GM10248 (cell line): Measurements from ENCODE around the gene HDGFL3.

Experiments used
- CTCF ChIA-PET: fragments of 300-600 bp; sonication (Branson Sonifier 250); formaldehyde crosslinking; extraction: SDS; loops from one replicate; lab custom pipeline; 2021; ENCODE audit warnings: antibody characterized with exemption; lab: Yijun Ruan, JAX
- POLR2A ChIA-PET: fragments of 350-650 bp; sonication (Branson Sonifier 250); formaldehyde crosslinking; extraction: SDS; loops from one replicate; lab custom pipeline; 2020; ENCODE audit warnings: antibody characterized with exemption; lab: Yijun Ruan, JAX
- DNase-seq: peaks from one replicate; pipeline ENCODE4 v3.0.0; 2012; ENCODE audit errors: extremely low spot score
- TF ChIP-seq, protein P1 (sequence below): IDR thresholded peaks from 2 replicates; pipeline ENCODE4 v1.5.1; 2012; ENCODE audit warnings: mild to moderate bottlenecking, low read depth; ENCODE audit errors: extremely low read depth, missing control alignments, control extremely low read depth

HDGFL3 gene

DNA sequence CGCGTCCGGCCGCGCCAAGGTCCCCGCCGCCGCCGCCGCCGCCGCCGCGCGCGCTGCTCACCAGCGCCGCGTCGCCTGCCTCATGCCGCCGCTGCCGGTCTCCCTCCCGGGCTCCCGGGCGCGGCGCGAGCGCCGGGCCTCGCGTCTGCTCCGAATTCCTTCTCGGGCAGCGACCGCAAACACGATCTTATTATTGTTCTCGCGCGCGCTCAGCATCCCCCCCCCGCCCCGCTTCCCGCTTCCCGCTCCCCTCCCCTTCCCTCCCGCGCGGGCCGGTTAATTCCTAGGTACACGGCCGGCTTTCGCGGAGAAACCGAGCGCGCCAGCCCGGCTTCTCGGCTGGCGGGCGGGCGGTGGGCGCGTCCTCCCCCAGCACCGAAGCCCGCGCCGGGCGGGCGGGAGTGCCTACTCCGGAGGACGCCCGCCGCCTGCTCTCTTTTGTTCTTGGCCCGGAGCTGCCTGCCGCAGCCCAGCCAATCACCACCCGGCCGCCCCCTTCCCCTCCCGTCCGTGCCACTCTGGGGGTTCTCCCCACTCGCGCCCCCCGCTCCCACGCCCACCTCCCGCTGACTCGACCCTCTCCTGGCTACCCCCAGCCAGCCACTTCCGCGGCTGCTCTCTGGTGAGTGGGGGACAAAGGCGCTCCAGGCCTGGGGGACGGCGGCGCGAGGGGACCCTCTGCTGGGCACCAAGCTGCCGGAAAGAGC is at the start of gene HDGFL3:
TSS of gene HDGFL3 (minus strand) at position 164 of the 707 bp plus-strand sequence. CDS start 409 bp downstream, outside the sequence.
- TF ChIP-seq, protein P1, sequence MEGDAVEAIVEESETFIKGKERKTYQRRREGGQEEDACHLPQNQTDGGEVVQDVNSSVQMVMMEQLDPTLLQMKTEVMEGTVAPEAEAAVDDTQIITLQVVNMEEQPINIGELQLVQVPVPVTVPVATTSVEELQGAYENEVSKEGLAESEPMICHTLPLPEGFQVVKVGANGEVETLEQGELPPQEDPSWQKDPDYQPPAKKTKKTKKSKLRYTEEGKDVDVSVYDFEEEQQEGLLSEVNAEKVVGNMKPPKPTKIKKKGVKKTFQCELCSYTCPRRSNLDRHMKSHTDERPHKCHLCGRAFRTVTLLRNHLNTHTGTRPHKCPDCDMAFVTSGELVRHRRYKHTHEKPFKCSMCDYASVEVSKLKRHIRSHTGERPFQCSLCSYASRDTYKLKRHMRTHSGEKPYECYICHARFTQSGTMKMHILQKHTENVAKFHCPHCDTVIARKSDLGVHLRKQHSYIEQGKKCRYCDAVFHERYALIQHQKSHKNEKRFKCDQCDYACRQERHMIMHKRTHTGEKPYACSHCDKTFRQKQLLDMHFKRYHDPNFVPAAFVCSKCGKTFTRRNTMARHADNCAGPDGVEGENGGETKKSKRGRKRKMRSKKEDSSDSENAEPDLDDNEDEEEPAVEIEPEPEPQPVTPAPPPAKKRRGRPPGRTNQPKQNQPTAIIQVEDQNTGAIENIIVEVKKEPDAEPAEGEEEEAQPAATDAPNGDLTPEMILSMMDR, result peak; percentile 22
- DNase-seq, result peak; percentile 32
- ChIA-PET POLR2A (no interaction called here), CTCF (interaction anchor here (1.2 to 2.5 kb wide), 2 partner anchors 18 to 197 kb away, joined by 3 to 9 read pairs; partner anchors contain the start of gene C15orf40)

DNA sequence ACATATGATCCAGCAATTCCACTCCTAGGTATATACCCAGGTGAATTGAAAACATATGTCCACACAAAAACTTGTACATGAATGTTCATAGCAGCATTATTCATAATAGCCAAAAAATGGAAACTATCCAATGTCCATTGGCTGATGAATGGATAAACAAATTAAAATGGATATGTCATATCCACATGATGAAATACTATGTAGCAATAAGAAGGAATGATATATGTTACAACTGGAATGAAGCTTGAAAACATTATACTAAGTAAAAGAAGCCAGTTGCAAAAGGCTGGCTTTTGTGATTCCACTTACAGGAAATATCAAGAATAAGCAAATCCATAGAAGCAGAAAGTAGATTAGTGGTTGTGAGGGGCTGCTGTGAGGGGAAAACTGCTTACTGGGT is 43.2 kb upstream of the HDGFL3 start:
- ChIA-PET POLR2A (no interaction called here), CTCF (interaction anchor here (0.7 to 4.8 kb wide), 2 partner anchors 309 to 315 kb away, joined by 5 to 55 read pairs; no protein-coding TSS in a partner anchor)
- DNase-seq, result no peak
- TF ChIP-seq, protein P1, result no peak

DNA sequence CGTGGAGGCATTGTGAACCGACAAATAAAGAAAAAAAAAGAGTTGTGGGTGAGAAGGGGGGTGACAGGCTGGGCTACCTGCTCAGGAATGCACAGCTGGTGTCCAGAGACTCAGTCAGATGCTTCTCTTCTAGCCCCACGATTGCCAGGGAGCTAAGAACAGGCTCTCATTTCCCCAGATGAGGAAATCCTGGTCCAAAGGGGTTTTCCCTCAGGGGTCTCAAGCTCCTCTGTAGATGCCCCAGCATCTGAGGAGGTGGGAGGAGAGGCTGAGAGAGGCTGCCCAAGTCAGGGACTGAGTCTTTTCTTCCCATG is 41.4 kb upstream of the HDGFL3 start:
- no peak for DNase-seq
- POLR2A ChIA-PET, result no interaction called here
- TF ChIP-seq, protein P1, result no peak
- CTCF ChIA-PET, result interaction anchor here (0.9 to 4.8 kb wide), 28 partner anchors 10 to 399 kb away, joined by 3 to 55 read pairs (median 7); no protein-coding TSS in a partner anchor

DNA sequence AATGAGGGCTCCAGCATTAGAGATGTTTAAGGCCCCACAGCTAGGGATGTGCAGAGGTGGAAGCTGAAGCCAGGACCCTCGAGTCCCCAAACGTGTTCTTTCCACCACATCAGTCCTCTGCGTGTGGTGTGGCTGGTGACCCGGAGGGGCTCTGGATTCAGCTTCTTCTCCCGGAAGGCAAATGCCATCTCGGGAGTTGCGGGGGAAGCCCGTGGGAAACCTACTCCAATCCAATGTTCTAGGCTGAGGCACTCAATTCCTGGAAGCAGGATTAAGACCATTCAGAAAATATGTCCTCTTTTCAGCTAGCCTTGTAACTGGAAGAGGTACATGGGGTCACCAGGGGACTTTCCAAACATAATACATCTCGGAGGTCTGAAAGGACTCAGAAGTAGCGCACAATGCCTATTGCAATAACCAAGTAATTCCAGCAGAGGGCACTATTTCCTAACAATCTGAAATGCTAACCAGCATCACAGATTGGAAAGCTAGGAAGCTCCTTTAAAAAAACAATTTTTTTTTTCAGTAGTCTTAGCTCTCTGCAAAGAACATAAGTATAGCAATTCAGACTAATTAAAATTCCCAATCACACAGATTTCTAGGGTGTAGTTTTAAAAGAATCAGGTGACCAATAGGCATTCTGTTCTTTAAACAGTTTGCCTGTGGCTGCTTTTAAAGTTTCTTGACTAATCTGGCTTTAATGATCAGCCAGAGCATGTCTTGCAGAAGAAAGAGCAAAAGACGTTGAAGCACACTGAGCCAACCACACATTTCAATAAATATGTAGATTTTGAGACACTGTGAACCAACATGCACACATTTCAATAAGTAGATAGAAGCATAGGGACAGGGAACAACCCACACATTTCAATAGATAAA is 40.8 kb upstream of the HDGFL3 start:
- ChIA-PET CTCF (interaction anchor here (0.7 to 4.8 kb wide), 36 partner anchors 11 to 399 kb away, joined by 3 to 55 read pairs (median 5); partner anchors contain the start of gene C15orf40), POLR2A (no interaction called here)
- peak; percentile 29 for DNase-seq
- TF ChIP-seq, protein P1, result peak; percentile 64

DNA sequence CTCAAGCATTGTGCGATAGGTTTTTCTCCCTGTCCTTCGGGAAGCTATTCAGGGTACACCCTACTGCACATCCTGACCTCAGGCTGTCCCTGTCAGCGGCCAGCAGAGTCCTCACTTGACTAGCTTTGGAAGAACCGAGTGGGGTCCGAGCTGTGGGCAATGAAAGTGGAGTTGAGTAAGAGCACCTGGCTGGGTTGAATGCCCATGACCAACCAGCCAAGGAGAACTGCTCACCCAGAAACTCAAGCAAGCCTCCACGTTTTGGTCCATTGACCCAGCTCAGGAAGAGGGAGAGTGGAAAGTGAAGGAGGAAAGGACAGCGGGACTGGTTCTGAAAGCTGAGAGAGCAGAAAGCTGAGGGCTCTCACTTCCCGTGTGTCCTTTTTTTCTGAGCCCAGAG is 36.0 kb upstream of the HDGFL3 start:
- no peak for DNase-seq
- POLR2A ChIA-PET, result no interaction called here
- CTCF ChIA-PET, result interaction anchor here (1.4 to 1.7 kb wide), 2 partner anchors 8 to 315 kb away, joined by 3 to 4 read pairs; no protein-coding TSS in a partner anchor
- TF ChIP-seq, protein P1, result no peak

DNA sequence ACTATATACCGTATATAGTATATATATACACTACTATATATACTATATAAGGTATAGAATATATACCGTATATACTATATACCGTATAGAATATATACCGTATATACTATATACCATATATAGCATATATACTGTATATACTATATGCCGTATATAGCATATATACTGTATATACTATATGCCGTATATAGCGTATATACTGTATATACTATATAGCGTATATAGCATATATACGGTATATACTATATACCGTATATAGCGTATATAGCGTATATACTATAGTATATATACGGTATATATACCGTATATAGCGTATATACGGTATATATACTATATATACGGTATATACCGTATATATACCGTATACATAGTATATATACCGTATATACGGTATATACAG is 22.6 kb upstream of the HDGFL3 start:
- ChIA-PET POLR2A (no interaction called here), CTCF (no interaction called here)
- TF ChIP-seq, protein P1, result no peak
- DNase-seq, result no peak
